HL-60 (cell line): ENCODE results near the gene CFAP54.
A peak's percentile ranks its signal among the peaks of the same experiment; 100 is the strongest.

Source experiments
- DNase-seq, 2 experiments: peaks; one replicate each; pipeline ENCODE4 v3.0.0-alpha.2; 2010 to 2020; ENCODE audit warnings: low read depth in 1 of 2, low spot score in 1 of 2
- H3K27ac ChIP-seq: fragments of 250-450 bp; sonication (Bioruptor Pico); replicated peaks from 2 replicates; pipeline ENCODE4 v1.5.1; 2020; ENCODE audit warnings: mild to moderate bottlenecking, moderate library complexity
- H3K27me3 ChIP-seq: fragments of 250-450 bp; sonication (Bioruptor Pico); 2 replicates; pipeline ENCODE4 v1.5.1; 2021; ENCODE audit warnings: mild to moderate bottlenecking, moderate library complexity; ENCODE audit not compliant: insufficient read depth, poor library complexity, severe bottlenecking
- H3K4me3 ChIP-seq: replicated peaks from 2 replicates; pipeline ENCODE4 v1.5.1; 2011; ENCODE audit warnings: mild to moderate bottlenecking, control low read depth, low read length; ENCODE audit not compliant: insufficient read depth
- GABPA ChIP-seq: IDR thresholded peaks from 2 replicates; pipeline ENCODE4 v1.6.1; 2012; ENCODE audit warnings: low read depth
- POLR2AphosphoS5 ChIP-seq: IDR thresholded peaks from 2 replicates; pipeline ENCODE4 v1.6.1; 2012; ENCODE audit warnings: low read depth
- SPI1 ChIP-seq: IDR thresholded peaks from 2 replicates; pipeline ENCODE4 v1.6.1; 2012; ENCODE audit warnings: low read depth, mild to moderate bottlenecking, borderline replicate concordance
- TF ChIP-seq, protein P1 (sequence below): IDR thresholded peaks from 2 replicates; pipeline ENCODE4 v1.6.1; 2012; ENCODE audit warnings: low read depth; ENCODE audit not compliant: insufficient replicate concordance
- TF ChIP-seq, protein P2 (sequence below): IDR thresholded peaks from one replicate; pipeline ENCODE4 v1.5.1; 2011; ENCODE audit warnings: low read length, control low read depth, inconsistent platforms; ENCODE audit not compliant: insufficient read depth

The CFAP54 gene

DNA sequence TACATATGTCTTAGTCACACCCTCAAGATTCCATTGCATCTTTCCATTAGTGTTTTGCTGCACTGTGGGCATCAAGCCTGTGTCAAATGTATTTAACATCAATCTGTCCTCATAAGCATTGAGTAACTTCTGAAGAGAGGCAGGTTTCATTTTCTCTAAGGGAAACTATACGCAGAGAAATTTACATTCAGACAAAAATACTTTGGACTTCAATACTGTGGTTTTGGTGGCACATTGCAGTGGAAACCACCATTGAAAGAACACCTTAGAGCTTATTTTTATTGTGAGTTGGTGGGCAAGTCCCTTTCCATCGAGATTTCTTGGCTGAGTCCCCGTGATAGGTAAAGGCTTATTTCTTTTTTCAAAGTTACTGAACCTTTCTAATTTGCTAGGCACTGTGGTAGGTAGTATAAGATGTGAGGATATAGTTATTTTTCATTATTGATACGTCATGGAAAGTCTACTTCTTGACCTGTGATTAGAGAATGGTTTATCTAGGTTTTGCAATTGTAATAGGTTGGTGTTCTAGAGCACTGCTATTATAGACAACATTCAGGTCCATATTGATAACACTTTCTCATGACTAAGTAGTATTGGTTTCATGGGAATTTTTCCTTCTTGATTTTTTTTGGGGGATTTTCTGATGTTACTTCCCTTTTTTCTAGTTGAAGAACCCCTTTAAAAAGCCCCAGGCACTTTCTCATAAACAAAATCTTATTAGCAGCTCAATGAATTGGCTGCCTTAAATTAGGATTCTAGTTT, 81.9 kb downstream of the CFAP54 start:
- Histone ChIP-seq H3K27ac (no peak overlapping the region), H3K4me3 (no peak overlapping the region), H3K27me3 (peaks cover 4% of the 10 kb centered on the region)
- DNase-seq, result no peak
- TF ChIP-seq, protein P1, sequence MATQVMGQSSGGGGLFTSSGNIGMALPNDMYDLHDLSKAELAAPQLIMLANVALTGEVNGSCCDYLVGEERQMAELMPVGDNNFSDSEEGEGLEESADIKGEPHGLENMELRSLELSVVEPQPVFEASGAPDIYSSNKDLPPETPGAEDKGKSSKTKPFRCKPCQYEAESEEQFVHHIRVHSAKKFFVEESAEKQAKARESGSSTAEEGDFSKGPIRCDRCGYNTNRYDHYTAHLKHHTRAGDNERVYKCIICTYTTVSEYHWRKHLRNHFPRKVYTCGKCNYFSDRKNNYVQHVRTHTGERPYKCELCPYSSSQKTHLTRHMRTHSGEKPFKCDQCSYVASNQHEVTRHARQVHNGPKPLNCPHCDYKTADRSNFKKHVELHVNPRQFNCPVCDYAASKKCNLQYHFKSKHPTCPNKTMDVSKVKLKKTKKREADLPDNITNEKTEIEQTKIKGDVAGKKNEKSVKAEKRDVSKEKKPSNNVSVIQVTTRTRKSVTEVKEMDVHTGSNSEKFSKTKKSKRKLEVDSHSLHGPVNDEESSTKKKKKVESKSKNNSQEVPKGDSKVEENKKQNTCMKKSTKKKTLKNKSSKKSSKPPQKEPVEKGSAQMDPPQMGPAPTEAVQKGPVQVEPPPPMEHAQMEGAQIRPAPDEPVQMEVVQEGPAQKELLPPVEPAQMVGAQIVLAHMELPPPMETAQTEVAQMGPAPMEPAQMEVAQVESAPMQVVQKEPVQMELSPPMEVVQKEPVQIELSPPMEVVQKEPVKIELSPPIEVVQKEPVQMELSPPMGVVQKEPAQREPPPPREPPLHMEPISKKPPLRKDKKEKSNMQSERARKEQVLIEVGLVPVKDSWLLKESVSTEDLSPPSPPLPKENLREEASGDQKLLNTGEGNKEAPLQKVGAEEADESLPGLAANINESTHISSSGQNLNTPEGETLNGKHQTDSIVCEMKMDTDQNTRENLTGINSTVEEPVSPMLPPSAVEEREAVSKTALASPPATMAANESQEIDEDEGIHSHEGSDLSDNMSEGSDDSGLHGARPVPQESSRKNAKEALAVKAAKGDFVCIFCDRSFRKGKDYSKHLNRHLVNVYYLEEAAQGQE, result no peak
- no peak for TF ChIP-seq SPI1
- no peak for TF ChIP-seq GABPA
- TF ChIP-seq POLR2AphosphoS5, result no peak
- TF ChIP-seq, protein P2, sequence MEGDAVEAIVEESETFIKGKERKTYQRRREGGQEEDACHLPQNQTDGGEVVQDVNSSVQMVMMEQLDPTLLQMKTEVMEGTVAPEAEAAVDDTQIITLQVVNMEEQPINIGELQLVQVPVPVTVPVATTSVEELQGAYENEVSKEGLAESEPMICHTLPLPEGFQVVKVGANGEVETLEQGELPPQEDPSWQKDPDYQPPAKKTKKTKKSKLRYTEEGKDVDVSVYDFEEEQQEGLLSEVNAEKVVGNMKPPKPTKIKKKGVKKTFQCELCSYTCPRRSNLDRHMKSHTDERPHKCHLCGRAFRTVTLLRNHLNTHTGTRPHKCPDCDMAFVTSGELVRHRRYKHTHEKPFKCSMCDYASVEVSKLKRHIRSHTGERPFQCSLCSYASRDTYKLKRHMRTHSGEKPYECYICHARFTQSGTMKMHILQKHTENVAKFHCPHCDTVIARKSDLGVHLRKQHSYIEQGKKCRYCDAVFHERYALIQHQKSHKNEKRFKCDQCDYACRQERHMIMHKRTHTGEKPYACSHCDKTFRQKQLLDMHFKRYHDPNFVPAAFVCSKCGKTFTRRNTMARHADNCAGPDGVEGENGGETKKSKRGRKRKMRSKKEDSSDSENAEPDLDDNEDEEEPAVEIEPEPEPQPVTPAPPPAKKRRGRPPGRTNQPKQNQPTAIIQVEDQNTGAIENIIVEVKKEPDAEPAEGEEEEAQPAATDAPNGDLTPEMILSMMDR, result no peak

DNA sequence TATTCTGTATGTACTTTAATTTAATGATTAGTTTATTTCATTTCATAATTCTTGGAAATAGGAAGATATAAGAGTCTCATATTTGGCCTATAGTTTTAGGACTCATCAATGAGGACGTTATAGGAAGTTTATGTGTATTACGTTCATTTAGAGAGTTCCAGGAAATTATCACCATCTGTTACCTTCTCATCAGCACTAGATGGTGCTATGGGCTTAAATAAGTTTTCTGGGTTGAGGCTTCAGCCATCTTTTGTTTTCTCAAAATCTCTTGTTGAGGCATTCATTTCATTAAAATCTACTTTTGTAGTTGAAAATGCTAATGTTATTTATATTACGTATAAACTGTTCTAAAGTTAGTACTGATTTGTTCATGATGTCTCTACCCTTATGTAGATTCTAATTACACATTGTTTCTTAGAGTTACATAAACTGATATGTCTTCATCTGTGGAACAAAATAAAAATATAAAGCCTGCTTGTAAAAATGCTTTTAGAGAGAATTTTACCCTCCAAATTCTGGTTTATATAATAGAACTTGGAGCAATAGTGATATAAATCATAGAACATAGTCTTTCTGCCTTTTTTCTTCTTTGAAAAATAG, 89.2 kb downstream of the CFAP54 start:
- Histone ChIP-seq H3K27ac (no peak overlapping the region), H3K4me3 (no peak overlapping the region)

DNA sequence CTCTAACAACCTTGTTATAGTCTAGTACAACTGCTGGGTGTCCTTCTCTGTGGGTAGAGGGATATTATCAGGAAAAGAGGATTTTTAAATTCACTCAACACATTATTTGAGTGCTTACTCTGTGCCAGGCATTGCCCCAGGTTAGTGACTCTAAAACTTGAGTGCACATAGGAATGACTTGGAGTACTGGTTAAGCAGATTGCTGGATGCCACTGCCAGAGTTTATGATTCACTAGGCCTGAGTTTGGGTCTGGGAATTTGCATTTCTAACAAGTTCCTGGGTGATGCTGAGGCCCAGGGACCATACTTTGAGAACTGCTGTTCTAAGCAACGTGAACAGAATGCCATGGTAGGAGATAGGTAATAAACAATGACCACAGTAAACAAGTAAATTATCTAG, 96.6 kb downstream of the CFAP54 start:
- no peak overlapping the region for H3K27ac ChIP-seq
- DNase-seq, result no peak
- H3K4me3 ChIP-seq, result no peak overlapping the region
- TF ChIP-seq, protein P1, result no peak
- TF ChIP-seq, protein P2, result no peak
- no peak for TF ChIP-seq SPI1
- TF ChIP-seq GABPA, result no peak
- TF ChIP-seq POLR2AphosphoS5, result no peak
- peaks cover 5% of the 10 kb centered on the region for H3K27me3 ChIP-seq

More for the DNA sequence above, 89.2 kb downstream of the CFAP54 start:
- peak in 1 of 2 experiments; percentile 13 for DNase-seq
- TF ChIP-seq, protein P2, result peak; percentile 13
- TF ChIP-seq, protein P1, result no peak
- no peaks in the 10 kb centered on the region for H3K27me3 ChIP-seq
